Brain microvascular endothelial cell (primary cell): ENCODE data around the gene EN2.

Source experiments
- DNase-seq: peaks from one replicate; pipeline ENCODE4 v3.0.0-alpha.2; 2020
- H3K27ac ChIP-seq: fragments of 250-450 bp; sonication (Bioruptor Pico); 2 replicates; pipeline ENCODE4 v1.5.1; 2020; ENCODE audit warnings: mild to moderate bottlenecking, moderate library complexity
- H3K27me3 ChIP-seq: fragments of 250-450 bp; sonication (Bioruptor Pico); replicated peaks from 2 replicates; pipeline ENCODE4 v1.5.1; 2020; ENCODE audit warnings: mild to moderate bottlenecking
- H3K36me3 ChIP-seq: fragments of 250-450 bp; sonication (Bioruptor Pico); replicated peaks from 2 replicates; pipeline ENCODE4 v1.5.1; 2020; ENCODE audit warnings: mild to moderate bottlenecking
- H3K4me3 ChIP-seq: 2 replicates; pipeline ENCODE4 v1.5.1; 2011; ENCODE audit warnings: low read depth, mild to moderate bottlenecking, control low read depth, low read length, moderate library complexity
- CTCF ChIP-seq: IDR thresholded peaks from 2 replicates; pipeline ENCODE4 v1.5.1; 2011; ENCODE audit warnings: low read depth, mild to moderate bottlenecking, moderate library complexity, low read length, control low read depth, inconsistent platforms; ENCODE audit errors: missing control alignments
- in situ Hi-C: cut with HindIII; loops from 2 replicates; pipeline ENCODE4 v1.10.0; 2017; ENCODE audit warnings: low sequenced_read_pairs, low pct_ligation_motif_present

The EN2 gene

GRCh38 chr7:155495440-155496248 is 37.7 kb downstream of the EN2 start:
- no peak for DNase-seq
- in situ Hi-C loops: no loop called here
- H3K4me3 ChIP-seq: no peak overlapping the region
- no peaks in the 10 kb centered on the region for H3K36me3 ChIP-seq
- no peak for TF ChIP-seq CTCF
- H3K27ac ChIP-seq: no peak overlapping the region
- peaks cover 4% of the 10 kb centered on the region for H3K27me3 ChIP-seq

GRCh38 chr7:155496267-155497005 is 38.5 kb downstream of the EN2 start:
- no peak for DNase-seq
- in situ Hi-C loops: no loop called here
- H3K4me3 ChIP-seq: no peak overlapping the region
- H3K27ac ChIP-seq: no peak overlapping the region
- H3K36me3 ChIP-seq: no peaks in the 10 kb centered on the region
- H3K27me3 ChIP-seq: peaks cover 6% of the 10 kb centered on the region
- TF ChIP-seq CTCF: no peak

GRCh38 chr7:155497149-155497901 is 39.4 kb downstream of the EN2 start:
- Histone ChIP-seq H3K4me3 (no peak overlapping the region), H3K27ac (no peak overlapping the region), H3K36me3 (no peaks in the 10 kb centered on the region), H3K27me3 (peaks cover 4% of the 10 kb centered on the region)
- DNase-seq: no peak
- TF ChIP-seq CTCF: no peak
- in situ Hi-C loops: no loop called here

- in situ Hi-C loops: no loop called here
- Histone ChIP-seq H3K27me3 (peaks cover 60% of the 10 kb centered on the region), H3K36me3 (no peaks in the 10 kb centered on the region), H3K4me3 (no peak overlapping the region), H3K27ac (no peak overlapping the region)
- TF ChIP-seq CTCF: no peak
- no peak for DNase-seq
Measured at GRCh38 chr7:155505422-155505793, 47.5 kb downstream of the EN2 start.

- Histone ChIP-seq H3K36me3 (no peaks in the 10 kb centered on the region), H3K4me3 (no peak overlapping the region), H3K27me3 (peaks cover 69% of the 10 kb centered on the region), H3K27ac (no peak overlapping the region)
- no peak for TF ChIP-seq CTCF
- in situ Hi-C loops: no loop called here
- DNase-seq: no peak
Measured at GRCh38 chr7:155506854-155507337, 49.0 kb downstream of the EN2 start.
